Measurements from ENCODE around the gene VIPR2.

Gene VIPR2

DNA sequence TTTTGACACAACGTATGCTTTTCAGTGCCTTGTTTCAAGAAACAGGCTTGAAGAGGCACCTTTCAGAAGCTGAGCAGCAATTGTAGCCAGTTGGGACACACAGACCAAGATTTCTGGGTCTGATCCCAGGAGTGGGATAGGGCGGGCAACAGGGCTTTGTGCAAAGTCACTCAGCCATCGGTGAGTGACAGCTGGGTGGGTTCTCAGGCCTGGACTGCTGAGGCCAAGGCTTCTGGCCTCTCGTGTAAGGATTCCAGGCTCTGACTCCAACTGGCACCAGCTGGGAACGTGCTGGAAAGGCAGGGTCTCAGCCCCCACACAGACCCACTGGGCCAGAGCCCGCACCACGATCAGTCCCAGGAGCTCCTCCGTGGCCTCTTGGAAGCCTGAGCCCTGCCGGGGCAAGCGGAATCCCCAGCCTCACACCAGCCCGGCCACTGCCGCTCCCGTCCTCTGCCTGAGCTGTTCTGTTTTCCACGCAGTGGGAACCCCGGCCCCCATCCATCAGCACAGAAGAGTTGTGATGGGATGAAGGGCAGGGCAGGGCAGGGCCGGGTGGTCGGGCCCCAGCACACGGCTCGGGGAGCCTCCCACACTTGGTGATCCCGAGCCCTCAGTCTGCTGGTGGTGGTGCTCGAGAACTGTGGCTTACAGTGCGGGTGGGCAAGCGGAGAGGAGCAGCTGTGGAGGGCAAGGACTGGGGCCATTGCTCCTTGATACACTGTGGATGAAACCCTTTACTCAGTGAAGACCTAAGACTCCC lies 46.8 kb downstream of the VIPR2 start:
- Histone ChIP-seq H3K4me1 (ENCODE audit: control insufficient read depth, low read length) (no peaks in the 10 kb centered on the region), H3K4me3 (ENCODE audit: low read length) (no peak overlapping the region)

DNA sequence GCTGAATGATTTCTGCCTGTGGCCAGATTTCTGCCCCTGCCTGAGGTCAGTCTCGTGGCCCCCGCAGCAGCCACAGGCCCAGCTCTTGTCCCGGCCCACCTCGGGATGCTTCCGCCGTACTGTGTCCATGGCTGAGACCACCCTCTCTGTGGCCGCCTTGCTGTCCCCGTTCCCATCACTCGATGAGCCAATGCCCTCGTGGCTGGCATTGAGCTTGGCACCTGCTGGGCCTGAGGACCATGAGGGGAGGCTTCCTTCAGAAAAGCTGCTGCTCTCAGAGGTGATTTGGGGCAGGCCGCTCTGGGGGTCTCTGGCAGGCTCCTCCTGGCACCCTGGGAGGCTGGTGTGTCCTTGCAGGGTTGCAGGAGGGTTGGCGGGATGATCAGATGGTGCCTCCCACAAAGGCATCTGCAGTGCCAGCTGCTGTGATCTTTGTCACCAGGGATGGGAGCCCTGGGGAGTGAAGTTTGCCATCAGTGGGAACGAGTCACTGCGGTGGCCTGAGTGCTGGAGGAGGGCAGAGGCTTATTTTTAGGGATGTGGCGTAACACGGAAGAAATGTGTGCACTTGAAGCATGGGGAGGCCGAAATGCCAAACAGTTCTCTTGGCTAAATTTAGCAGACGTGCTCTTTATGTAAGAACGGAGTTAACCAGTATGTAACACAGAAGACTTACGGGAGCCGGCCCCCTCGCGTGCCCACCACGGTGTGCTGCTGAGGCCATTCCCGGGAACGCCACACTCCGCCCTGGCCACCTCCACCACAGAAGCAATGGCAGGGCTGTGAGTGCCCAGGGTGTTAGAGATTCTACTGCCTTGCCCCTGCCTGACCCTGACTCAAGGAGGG lies 47.7 kb downstream of the VIPR2 start:
- Histone ChIP-seq H3F3A (ENCODE audit: control insufficient read depth, insufficient read depth) (no peaks in the 10 kb centered on the region), H3K27me3 (ENCODE audit: control insufficient read depth, low read length) (no peaks in the 10 kb centered on the region), H3K9me2 (replicated peaks; ENCODE audit: control insufficient read depth, low read length) (no peaks in the 10 kb centered on the region), H3K9me3 (ENCODE audit: control insufficient read depth, insufficient read depth, low read length) (peaks cover 15% of the 10 kb centered on the region; the same call in 1 of the 2 replicates), H3K79me2 (ENCODE audit: control insufficient read depth, low read length) (no peaks in the 10 kb centered on the region), H3K36me3 (ENCODE audit: control insufficient read depth, low read length) (no peaks in the 10 kb centered on the region), H3K4me2 (ENCODE audit: low read length) (no peak overlapping the region), H3K4me3 (ENCODE audit: low read length) (no peak overlapping the region), H3K4me1 (ENCODE audit: control insufficient read depth, low read length) (no peaks in the 10 kb centered on the region), H3K27ac (ENCODE audit: low read depth, low read length) (no peak overlapping the region), H4K20me1 (ENCODE audit: control insufficient read depth, insufficient read depth, low read depth, low read length) (no peaks in the 10 kb centered on the region)
- no peak for TF ChIP-seq EZH2phosphoT487 (IDR thresholded peaks at IDR 0.05; ENCODE audit: borderline replicate concordance, low read length)
- TF ChIP-seq, protein P1, sequence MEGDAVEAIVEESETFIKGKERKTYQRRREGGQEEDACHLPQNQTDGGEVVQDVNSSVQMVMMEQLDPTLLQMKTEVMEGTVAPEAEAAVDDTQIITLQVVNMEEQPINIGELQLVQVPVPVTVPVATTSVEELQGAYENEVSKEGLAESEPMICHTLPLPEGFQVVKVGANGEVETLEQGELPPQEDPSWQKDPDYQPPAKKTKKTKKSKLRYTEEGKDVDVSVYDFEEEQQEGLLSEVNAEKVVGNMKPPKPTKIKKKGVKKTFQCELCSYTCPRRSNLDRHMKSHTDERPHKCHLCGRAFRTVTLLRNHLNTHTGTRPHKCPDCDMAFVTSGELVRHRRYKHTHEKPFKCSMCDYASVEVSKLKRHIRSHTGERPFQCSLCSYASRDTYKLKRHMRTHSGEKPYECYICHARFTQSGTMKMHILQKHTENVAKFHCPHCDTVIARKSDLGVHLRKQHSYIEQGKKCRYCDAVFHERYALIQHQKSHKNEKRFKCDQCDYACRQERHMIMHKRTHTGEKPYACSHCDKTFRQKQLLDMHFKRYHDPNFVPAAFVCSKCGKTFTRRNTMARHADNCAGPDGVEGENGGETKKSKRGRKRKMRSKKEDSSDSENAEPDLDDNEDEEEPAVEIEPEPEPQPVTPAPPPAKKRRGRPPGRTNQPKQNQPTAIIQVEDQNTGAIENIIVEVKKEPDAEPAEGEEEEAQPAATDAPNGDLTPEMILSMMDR (IDR thresholded peaks at IDR 0.05; ENCODE audit: low read depth, low read length, poor library complexity, severe bottlenecking), result no peak

More for the DNA sequence above, 46.8 kb downstream of the VIPR2 start:
- Histone ChIP-seq H3K4me2 (ENCODE audit: low read length) (no peak overlapping the region), H3F3A (ENCODE audit: control insufficient read depth, insufficient read depth) (no peaks in the 10 kb centered on the region), H3K27me3 (ENCODE audit: control insufficient read depth, low read length) (no peaks in the 10 kb centered on the region), H4K20me1 (ENCODE audit: control insufficient read depth, insufficient read depth, low read depth, low read length) (no peaks in the 10 kb centered on the region), H3K27ac (ENCODE audit: low read depth, low read length) (no peak overlapping the region), H3K9me3 (ENCODE audit: control insufficient read depth, insufficient read depth, low read length) (peaks cover 15% of the 10 kb centered on the region; the same call in 1 of the 2 replicates), H3K9me2 (replicated peaks; ENCODE audit: control insufficient read depth, low read length) (no peaks in the 10 kb centered on the region), H3K79me2 (ENCODE audit: control insufficient read depth, low read length) (no peaks in the 10 kb centered on the region), H3K36me3 (ENCODE audit: control insufficient read depth, low read length) (no peaks in the 10 kb centered on the region)
- TF ChIP-seq, protein P1 (IDR thresholded peaks at IDR 0.05; ENCODE audit: low read depth, low read length, poor library complexity, severe bottlenecking), result no peak
- no peak for TF ChIP-seq EZH2phosphoT487 (IDR thresholded peaks at IDR 0.05; ENCODE audit: borderline replicate concordance, low read length)

DNA sequence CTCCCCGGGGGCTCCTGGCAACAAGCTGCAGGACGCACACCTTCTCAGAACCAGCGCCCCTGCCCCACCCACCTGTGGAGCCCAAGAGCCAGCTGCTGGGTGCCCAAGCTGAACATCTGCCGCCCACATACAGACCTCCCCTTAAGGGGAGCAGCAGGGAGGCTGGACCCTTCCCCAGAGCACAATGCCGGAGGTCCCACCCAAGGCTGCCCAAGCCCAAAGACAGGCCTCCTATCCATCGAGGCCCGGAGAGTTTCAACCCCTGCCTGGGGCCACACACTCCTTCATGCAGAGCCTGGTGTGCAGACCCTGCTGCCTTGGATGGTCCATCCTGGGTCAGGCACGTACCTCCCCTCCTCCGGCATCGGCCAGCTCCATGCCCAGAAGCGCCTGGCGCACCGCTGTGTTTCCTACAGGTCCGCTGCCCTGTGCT lies 48.7 kb downstream of the VIPR2 start:
- TF ChIP-seq EZH2phosphoT487 (IDR thresholded peaks at IDR 0.05; ENCODE audit: borderline replicate concordance, low read length), result no peak
- TF ChIP-seq, protein P1 (IDR thresholded peaks at IDR 0.05; ENCODE audit: low read depth, low read length, poor library complexity, severe bottlenecking), result no peak
- H3K27me3 ChIP-seq (ENCODE audit: control insufficient read depth, low read length), result no peaks in the 10 kb centered on the region
- no peaks in the 10 kb centered on the region for H3F3A ChIP-seq (ENCODE audit: control insufficient read depth, insufficient read depth)
- H4K20me1 ChIP-seq (ENCODE audit: control insufficient read depth, insufficient read depth, low read depth, low read length), result no peaks in the 10 kb centered on the region
- H3K4me2 ChIP-seq (ENCODE audit: low read length), result no peak overlapping the region
- H3K9me2 ChIP-seq (replicated peaks; ENCODE audit: control insufficient read depth, low read length), result no peaks in the 10 kb centered on the region
- H3K4me3 ChIP-seq (ENCODE audit: low read length), result no peak overlapping the region
- no peaks in the 10 kb centered on the region for H3K4me1 ChIP-seq (ENCODE audit: control insufficient read depth, low read length)
- peaks cover 12% of the 10 kb centered on the region; the same call in 1 of the 2 replicates for H3K9me3 ChIP-seq (ENCODE audit: control insufficient read depth, insufficient read depth, low read length)
- no peak overlapping the region for H3K27ac ChIP-seq (ENCODE audit: low read depth, low read length)
- H3K36me3 ChIP-seq (ENCODE audit: control insufficient read depth, low read length), result no peaks in the 10 kb centered on the region
- no peaks in the 10 kb centered on the region for H3K79me2 ChIP-seq (ENCODE audit: control insufficient read depth, low read length)
